Measurements from ENCODE around the gene GRAMD4.

DNA sequence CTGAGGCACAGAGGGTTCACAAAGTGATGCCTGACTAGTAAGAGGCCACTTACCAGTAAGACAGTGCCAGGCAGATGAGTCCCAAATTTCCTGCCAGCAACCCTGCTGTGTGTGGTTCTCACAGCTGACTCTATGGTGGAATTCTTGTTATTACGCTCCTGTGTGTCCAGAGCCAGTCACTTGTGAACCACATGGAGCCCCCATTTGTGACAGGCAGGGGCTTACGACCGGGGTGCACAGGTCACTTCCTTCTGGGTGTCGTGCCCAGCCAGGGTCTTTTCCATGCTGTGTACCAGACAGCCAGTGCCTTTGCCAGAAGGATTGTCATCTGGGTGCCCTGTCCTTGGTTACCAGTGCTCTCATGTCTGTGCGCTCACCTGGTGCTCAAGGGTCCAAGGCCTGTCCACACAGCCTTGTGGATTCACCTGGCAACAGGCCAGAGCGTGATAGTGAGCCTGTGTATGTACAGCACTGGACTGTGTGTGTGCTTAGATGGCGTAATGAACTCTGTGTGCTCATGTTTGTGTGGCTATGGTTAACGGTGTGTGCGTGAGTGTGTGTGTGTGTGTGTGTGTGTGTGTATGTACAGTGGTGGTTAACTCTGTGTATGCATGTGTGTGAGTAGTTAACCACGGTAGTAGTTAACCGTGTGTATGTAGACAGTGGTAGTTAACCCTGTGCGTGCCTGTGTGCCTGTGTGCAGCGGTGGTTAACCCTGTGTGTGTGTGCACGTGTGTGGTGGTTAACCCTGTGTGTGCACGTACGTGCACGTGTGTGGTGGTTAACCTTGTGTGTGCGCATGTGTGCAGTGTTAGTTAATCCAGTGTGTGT is 18.6 kb downstream of the GRAMD4 start:
- no peak for TF ChIP-seq EZH2phosphoT487 (IDR thresholded peaks at IDR 0.05; ENCODE audit: low read length)
- TF ChIP-seq, protein P1, sequence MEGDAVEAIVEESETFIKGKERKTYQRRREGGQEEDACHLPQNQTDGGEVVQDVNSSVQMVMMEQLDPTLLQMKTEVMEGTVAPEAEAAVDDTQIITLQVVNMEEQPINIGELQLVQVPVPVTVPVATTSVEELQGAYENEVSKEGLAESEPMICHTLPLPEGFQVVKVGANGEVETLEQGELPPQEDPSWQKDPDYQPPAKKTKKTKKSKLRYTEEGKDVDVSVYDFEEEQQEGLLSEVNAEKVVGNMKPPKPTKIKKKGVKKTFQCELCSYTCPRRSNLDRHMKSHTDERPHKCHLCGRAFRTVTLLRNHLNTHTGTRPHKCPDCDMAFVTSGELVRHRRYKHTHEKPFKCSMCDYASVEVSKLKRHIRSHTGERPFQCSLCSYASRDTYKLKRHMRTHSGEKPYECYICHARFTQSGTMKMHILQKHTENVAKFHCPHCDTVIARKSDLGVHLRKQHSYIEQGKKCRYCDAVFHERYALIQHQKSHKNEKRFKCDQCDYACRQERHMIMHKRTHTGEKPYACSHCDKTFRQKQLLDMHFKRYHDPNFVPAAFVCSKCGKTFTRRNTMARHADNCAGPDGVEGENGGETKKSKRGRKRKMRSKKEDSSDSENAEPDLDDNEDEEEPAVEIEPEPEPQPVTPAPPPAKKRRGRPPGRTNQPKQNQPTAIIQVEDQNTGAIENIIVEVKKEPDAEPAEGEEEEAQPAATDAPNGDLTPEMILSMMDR (IDR thresholded peaks at IDR 0.05; ENCODE audit: low read length), result no peak

All from MM.1S (cell line).